ENCODE measurements around the gene DUSP8. TPM values are rescaled to one million over a fixed set of nuclear protein-coding genes. Genes with fewer than 3 reads are reported as not detected.
"Not testable (repeated sequence)": the region's sequence is repeated elsewhere in the genome, so short reads cannot be mapped to it uniquely, and the experiment has no call there.

DUSP8 gene
- total RNA-seq, 1 experiment from 2014 or later = 2.6 TPM

DNA sequence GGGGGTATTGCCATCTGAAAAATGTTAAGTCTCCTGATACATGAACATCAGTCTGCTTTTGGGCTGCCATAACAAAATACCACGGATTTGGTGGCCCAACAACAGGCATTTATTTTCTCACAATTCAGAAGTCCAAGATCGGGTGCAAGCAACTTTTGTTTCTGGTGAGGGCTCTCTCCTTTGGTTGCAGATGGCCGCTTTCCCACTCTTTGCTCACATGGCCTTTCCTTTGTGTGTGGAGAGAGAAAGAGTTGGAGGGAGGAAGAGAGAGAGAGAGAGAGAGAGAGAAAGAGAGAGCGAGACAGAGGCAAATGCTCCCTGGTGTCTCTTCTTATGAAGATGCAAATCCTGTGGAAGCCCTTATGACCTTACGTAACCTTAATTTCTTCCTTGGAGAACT is 28.6 kb upstream of the DUSP8 start:
- H3K27ac ChIP-seq = no peak overlapping the region
- no peak overlapping the region for H2AFZ ChIP-seq
- TF ChIP-seq, protein P1, sequence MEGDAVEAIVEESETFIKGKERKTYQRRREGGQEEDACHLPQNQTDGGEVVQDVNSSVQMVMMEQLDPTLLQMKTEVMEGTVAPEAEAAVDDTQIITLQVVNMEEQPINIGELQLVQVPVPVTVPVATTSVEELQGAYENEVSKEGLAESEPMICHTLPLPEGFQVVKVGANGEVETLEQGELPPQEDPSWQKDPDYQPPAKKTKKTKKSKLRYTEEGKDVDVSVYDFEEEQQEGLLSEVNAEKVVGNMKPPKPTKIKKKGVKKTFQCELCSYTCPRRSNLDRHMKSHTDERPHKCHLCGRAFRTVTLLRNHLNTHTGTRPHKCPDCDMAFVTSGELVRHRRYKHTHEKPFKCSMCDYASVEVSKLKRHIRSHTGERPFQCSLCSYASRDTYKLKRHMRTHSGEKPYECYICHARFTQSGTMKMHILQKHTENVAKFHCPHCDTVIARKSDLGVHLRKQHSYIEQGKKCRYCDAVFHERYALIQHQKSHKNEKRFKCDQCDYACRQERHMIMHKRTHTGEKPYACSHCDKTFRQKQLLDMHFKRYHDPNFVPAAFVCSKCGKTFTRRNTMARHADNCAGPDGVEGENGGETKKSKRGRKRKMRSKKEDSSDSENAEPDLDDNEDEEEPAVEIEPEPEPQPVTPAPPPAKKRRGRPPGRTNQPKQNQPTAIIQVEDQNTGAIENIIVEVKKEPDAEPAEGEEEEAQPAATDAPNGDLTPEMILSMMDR (conservative IDR thresholded peaks at IDR 0.05) = no peak
- H3K36me3 ChIP-seq (ENCODE audit: low read depth) = no peaks in the 10 kb centered on the region
- no peaks in the 10 kb centered on the region for H3K4me1 ChIP-seq (replicated peaks; ENCODE audit: insufficient read depth)
- H3K4me3 ChIP-seq = no peak overlapping the region
- no peaks in the 10 kb centered on the region for H3F3A ChIP-seq (ENCODE audit: insufficient read depth, low read depth)
- H3K79me2 ChIP-seq (ENCODE audit: low read depth) = no peaks in the 10 kb centered on the region
- CTCF ChIA-PET = no interaction called here
- no peaks in the 10 kb centered on the region for H3K9me2 ChIP-seq (ENCODE audit: insufficient read depth)
- no peak overlapping the region for H3K4me2 ChIP-seq
- H4K20me1 ChIP-seq (ENCODE audit: insufficient read depth) = no peaks in the 10 kb centered on the region
- intact Hi-C loops (cut with micrococcal nuclease; ENCODE audit: unreplicated experiment) = no loop called here
- no peaks in the 10 kb centered on the region for H3K9me3 ChIP-seq (ENCODE audit: insufficient read depth, low read depth)
- POLR2A ChIA-PET (ENCODE audit: unreplicated experiment) = no interaction called here
- H3K27me3 ChIP-seq (ENCODE audit: insufficient read depth, low read depth) = peaks cover 30% of the 10 kb centered on the region
- BruUV-seq (replicated peaks) = no TSS peak
- DNase-seq = no peak

DNA sequence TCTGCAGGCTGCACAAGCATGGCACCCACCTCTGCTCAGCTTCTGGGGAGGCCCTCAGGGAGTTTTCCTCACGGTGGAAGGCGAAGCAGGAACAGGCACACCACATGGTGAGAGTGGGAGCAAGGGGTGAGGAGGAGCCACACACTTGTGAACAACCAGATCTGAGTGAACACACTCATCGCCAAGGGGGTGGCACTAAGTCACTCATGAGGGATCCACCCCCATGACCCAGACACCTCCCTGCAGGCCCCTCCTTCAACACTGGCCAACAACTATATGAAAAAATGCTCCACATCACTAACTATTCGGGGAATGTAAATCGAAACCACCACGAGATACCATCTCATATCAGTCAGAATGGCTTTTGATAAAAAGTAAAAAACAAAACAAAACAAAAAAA is 26.7 kb upstream of the DUSP8 start:
- H3F3A ChIP-seq (ENCODE audit: insufficient read depth, low read depth) = no peaks in the 10 kb centered on the region
- H3K9me2 ChIP-seq (ENCODE audit: insufficient read depth) = no peaks in the 10 kb centered on the region
- no peak overlapping the region for H3K27ac ChIP-seq
- H3K4me2 ChIP-seq = 0 out of 2 replicates have a peak overlapping the region, but pooled peaks have one; percentile 19
- no peaks in the 10 kb centered on the region for H3K79me2 ChIP-seq (ENCODE audit: low read depth)
- H2AFZ ChIP-seq = no peak overlapping the region
- H3K4me1 ChIP-seq (replicated peaks; ENCODE audit: insufficient read depth) = no peaks in the 10 kb centered on the region
- TF ChIP-seq, protein P1 (conservative IDR thresholded peaks at IDR 0.05) = no peak
- TF ChIP-seq EZH2 (IDR thresholded peaks at IDR 0.05; ENCODE audit: low read depth) = no peak
- ChIA-PET POLR2A (ENCODE audit: unreplicated experiment) (no interaction called here), CTCF (no interaction called here)
- no peaks in the 10 kb centered on the region for H3K9me3 ChIP-seq (ENCODE audit: insufficient read depth, low read depth)
- H3K4me3 ChIP-seq = no peak overlapping the region
- intact Hi-C loops (cut with micrococcal nuclease; ENCODE audit: unreplicated experiment) = no loop called here
- H3K27me3 ChIP-seq (ENCODE audit: insufficient read depth, low read depth) = peaks cover 30% of the 10 kb centered on the region
- peak; percentile 19 to 61 for DNase-seq
- BruUV-seq (replicated peaks) = no TSS peak
- H4K20me1 ChIP-seq (ENCODE audit: insufficient read depth) = no peaks in the 10 kb centered on the region
- H3K36me3 ChIP-seq (ENCODE audit: low read depth) = no peaks in the 10 kb centered on the region

DNA sequence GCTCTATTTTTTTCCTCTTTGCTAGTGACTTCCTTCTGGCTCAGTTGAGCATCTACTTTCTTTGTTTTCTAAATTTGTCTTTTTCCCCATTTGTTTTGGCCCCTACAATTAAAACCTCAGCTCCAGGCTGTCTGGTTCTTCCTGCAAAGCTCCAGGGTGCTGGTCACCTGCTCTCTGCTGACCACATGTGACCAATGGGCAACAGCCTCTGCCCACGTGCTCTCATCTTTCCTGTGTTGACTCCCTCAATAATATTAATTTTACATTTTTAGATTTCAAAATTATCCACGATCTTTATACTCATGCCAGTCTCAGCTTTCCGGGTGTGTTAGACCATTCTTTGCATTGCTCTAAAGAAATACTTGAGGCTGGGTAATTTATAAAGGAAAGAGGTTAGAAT is 26.3 kb upstream of the DUSP8 start:
- H3K4me3 ChIP-seq; H3K9me2 ChIP-seq (ENCODE audit: insufficient read depth); H3K27ac ChIP-seq; H2AFZ ChIP-seq; H3K9me3 ChIP-seq (ENCODE audit: insufficient read depth, low read depth); H3K79me2 ChIP-seq (ENCODE audit: low read depth); DNase-seq; H3K36me3 ChIP-seq (ENCODE audit: low read depth); CTCF ChIA-PET; H4K20me1 ChIP-seq (ENCODE audit: insufficient read depth); H3F3A ChIP-seq (ENCODE audit: insufficient read depth, low read depth); H3K4me1 ChIP-seq (replicated peaks; ENCODE audit: insufficient read depth); BruUV-seq (replicated peaks); intact Hi-C loops (cut with micrococcal nuclease; ENCODE audit: unreplicated experiment); POLR2A ChIA-PET (ENCODE audit: unreplicated experiment): not testable (repeated sequence)
- peaks cover 30% of the 10 kb centered on the region for H3K27me3 ChIP-seq (ENCODE audit: insufficient read depth, low read depth)
- 0 out of 2 replicates have a peak overlapping the region, but pooled peaks have one; percentile 19 for H3K4me2 ChIP-seq

DNA sequence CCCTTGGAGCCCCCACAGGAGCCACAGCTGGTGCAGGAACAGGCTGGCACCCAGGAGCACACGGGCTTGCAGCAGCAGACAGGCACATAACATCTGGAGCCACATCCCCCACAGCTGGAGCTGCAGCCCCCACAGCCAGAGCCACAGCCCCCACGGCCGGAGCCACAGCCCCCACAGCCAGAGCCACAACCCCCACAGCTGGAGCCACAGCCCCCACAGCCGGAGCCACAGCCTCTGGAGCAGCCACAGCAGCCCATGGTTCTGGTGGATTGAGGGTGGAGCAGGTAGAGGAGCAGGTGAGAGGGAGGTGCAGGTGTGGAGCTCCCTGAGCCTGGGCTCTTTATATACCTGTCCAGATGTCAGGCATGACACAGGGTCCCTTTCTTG is 25.9 kb upstream of the DUSP8 start, which contains the start of gene KRTAP5-2:
Gene KRTAP5-2 (minus strand): TSS at position 301 of the 387 bp plus-strand sequence. CDS start 44 bp downstream, at position 257.
- no peaks in the 10 kb centered on the region for H4K20me1 ChIP-seq (ENCODE audit: insufficient read depth)
- no peak for DNase-seq

More for the DNA sequence above, 25.9 kb upstream of the DUSP8 start, which contains the start of gene KRTAP5-2:
- H3K36me3 ChIP-seq (ENCODE audit: low read depth) = no peaks in the 10 kb centered on the region
- intact Hi-C loops (cut with micrococcal nuclease; ENCODE audit: unreplicated experiment) = no loop called here
- H3K9me2 ChIP-seq (ENCODE audit: insufficient read depth) = no peaks in the 10 kb centered on the region
- H3K9me3 ChIP-seq (ENCODE audit: insufficient read depth, low read depth) = no peaks in the 10 kb centered on the region
- no peak within 1 kb of the TSS for H2AFZ ChIP-seq
- POLR2A ChIA-PET (ENCODE audit: unreplicated experiment) = no interaction called here
- peaks cover 31% of the 10 kb centered on the region for H3K27me3 ChIP-seq (ENCODE audit: insufficient read depth, low read depth)
- CTCF ChIA-PET = no interaction called here
- H3F3A ChIP-seq (ENCODE audit: insufficient read depth, low read depth) = no peaks in the 10 kb centered on the region
- no peak within 1 kb of the TSS for H3K4me3 ChIP-seq
- TF ChIP-seq, protein P1 (conservative IDR thresholded peaks at IDR 0.05) = no peak
- TF ChIP-seq EZH2 (IDR thresholded peaks at IDR 0.05; ENCODE audit: low read depth) = no peak
- BruUV-seq (replicated peaks) = no TSS peak
- H3K4me2 ChIP-seq = 0 out of 2 replicates have a peak within 1 kb of the TSS, but pooled peaks have one; percentile 19
- no peak within 1 kb of the TSS for H3K27ac ChIP-seq
- H3K4me1 ChIP-seq (replicated peaks; ENCODE audit: insufficient read depth) = no peaks in the 10 kb centered on the region
- H3K79me2 ChIP-seq (ENCODE audit: low read depth) = no peaks in the 10 kb centered on the region
